HepG2 (cell line): ENCODE results near the gene HSP90AB1. TPM values are rescaled to one million over a fixed set of nuclear protein-coding genes. Genes with fewer than 3 reads are reported as not detected.

Experiments used
- BATF2 ChIP-seq: sonication (generic); formaldehyde crosslinking; IDR thresholded peaks from 2 replicates; pipeline ENCODE4 v1.8.0; 2022; ENCODE audit warnings: mild to moderate bottlenecking, missing genetic modification reagents, moderate library complexity
- CBFB ChIP-seq: sonication (generic); formaldehyde crosslinking; IDR thresholded peaks from 2 replicates; pipeline ENCODE4 v1.4.0; 2020; ENCODE audit warnings: missing genetic modification reagents
- DNMT1 ChIP-seq: sonication (generic); formaldehyde crosslinking; IDR thresholded peaks from 2 replicates; pipeline ENCODE4 v1.5.1; 2020; ENCODE audit warnings: mild to moderate bottlenecking, missing genetic modification reagents
- E2F5 ChIP-seq: sonication (generic); formaldehyde crosslinking; conservative IDR thresholded peaks from 2 replicates; pipeline ENCODE4 v1.4.0; 2020; ENCODE audit warnings: missing genetic modification reagents
- FIP1L1 ChIP-seq: fragments of 200-400 bp; formaldehyde crosslinking; IDR thresholded peaks from 2 replicates; pipeline ENCODE4 v1.6.1; 2018; ENCODE audit warnings: low read depth, mild to moderate bottlenecking, low read length, moderate library complexity, borderline replicate concordance; ENCODE audit not compliant: insufficient read depth
- FOXK2 ChIP-seq: fragments of 450-650 bp; IDR thresholded peaks from 2 replicates; pipeline ENCODE4 v1.6.1; 2016
- HOXD1 ChIP-seq: sonication (generic); formaldehyde crosslinking; IDR thresholded peaks from 2 replicates; pipeline ENCODE4 v1.5.0; 2020; ENCODE audit warnings: missing genetic modification reagents
- ISL2 ChIP-seq: sonication (generic); formaldehyde crosslinking; IDR thresholded peaks from 2 replicates; pipeline ENCODE4 v1.5.0; 2020; ENCODE audit warnings: missing genetic modification reagents
- JUND ChIP-seq: sonication (generic); formaldehyde crosslinking; IDR thresholded peaks from 2 replicates; pipeline ENCODE4 v1.8.0; 2022; ENCODE audit warnings: mild to moderate bottlenecking, missing genetic modification reagents
- KLF15 ChIP-seq: sonication (generic); formaldehyde crosslinking; IDR thresholded peaks from 2 replicates; pipeline ENCODE4 v1.8.1; 2023; ENCODE audit warnings: borderline replicate concordance, mild to moderate bottlenecking, inconsistent platforms, missing genetic modification reagents, mixed read lengths
- LRRFIP1 ChIP-seq: sonication (generic); formaldehyde crosslinking; conservative IDR thresholded peaks from 2 replicates; pipeline ENCODE4 v1.4.0; 2020; ENCODE audit warnings: missing genetic modification reagents
- MATR3 ChIP-seq: sonication (generic); formaldehyde crosslinking; IDR thresholded peaks from 2 replicates; pipeline ENCODE4 v1.4.0; 2020; ENCODE audit warnings: missing genetic modification reagents
- MED8 ChIP-seq: sonication (generic); formaldehyde crosslinking; IDR thresholded peaks from 2 replicates; pipeline ENCODE4 v1.8.1; 2023; ENCODE audit warnings: mild to moderate bottlenecking, missing genetic modification reagents; ENCODE audit not compliant: insufficient replicate concordance
- NR2C2 ChIP-seq: sonication (generic); formaldehyde crosslinking; IDR thresholded peaks from 2 replicates; pipeline ENCODE4 v1.4.0; 2020; ENCODE audit warnings: missing genetic modification reagents, mild to moderate bottlenecking, moderate library complexity, borderline replicate concordance
- POLR2A ChIP-seq, 2 experiments: IDR thresholded peaks; 2 replicates each; pipeline ENCODE4 v1.6.1; 2011; ENCODE audit warnings: low read depth in 2 of 2, low read length in 2 of 2, mild to moderate bottlenecking in 1 of 2, moderate library complexity in 1 of 2; ENCODE audit not compliant: insufficient read depth in 1 of 2
- SIX1 ChIP-seq: sonication (generic); formaldehyde crosslinking; IDR thresholded peaks from 2 replicates; pipeline ENCODE4 v1.4.0; 2020; ENCODE audit warnings: missing genetic modification reagents, borderline replicate concordance
- SRSF4 ChIP-seq: fragments of 200-400 bp; formaldehyde crosslinking; IDR thresholded peaks from one replicate; pipeline ENCODE4 v1.6.1; 2018; ENCODE audit warnings: mild to moderate bottlenecking, low read depth, low read length, moderate library complexity; ENCODE audit not compliant: poor library complexity, severe bottlenecking
- TCF7L2 ChIP-seq: IDR thresholded peaks from 2 replicates; pipeline ENCODE4 v1.6.1; 2011; ENCODE audit warnings: mild to moderate bottlenecking, low read depth, low read length, moderate library complexity
- THAP11 ChIP-seq: IDR thresholded peaks from 2 replicates; pipeline ENCODE4 v1.6.1; 2016; ENCODE audit warnings: missing biosample characterization, missing genetic modification reagents
- TIGD3 ChIP-seq: sonication (generic); formaldehyde crosslinking; IDR thresholded peaks from 2 replicates; pipeline ENCODE4 v1.5.1; 2020; ENCODE audit warnings: mild to moderate bottlenecking, missing genetic modification reagents, borderline replicate concordance
- ZFP62 ChIP-seq: sonication (generic); formaldehyde crosslinking; IDR thresholded peaks from 2 replicates; pipeline ENCODE4 v1.4.0; 2020; ENCODE audit warnings: missing genetic modification reagents
- ZNF33A ChIP-seq: sonication (generic); formaldehyde crosslinking; IDR thresholded peaks from 2 replicates; pipeline ENCODE4 v1.5.1; 2020; ENCODE audit warnings: missing genetic modification reagents, mild to moderate bottlenecking, moderate library complexity, borderline replicate concordance
- ZNF780A ChIP-seq: sonication (generic); formaldehyde crosslinking; IDR thresholded peaks from 2 replicates; pipeline ENCODE4 v1.8.0; 2022; ENCODE audit warnings: mild to moderate bottlenecking, missing genetic modification reagents, moderate library complexity
- ZNF83 ChIP-seq: sonication (generic); formaldehyde crosslinking; IDR thresholded peaks from 2 replicates; pipeline ENCODE4 v1.4.0; 2020; ENCODE audit warnings: missing genetic modification reagents, mild to moderate bottlenecking, borderline replicate concordance
- ZSCAN22 ChIP-seq: sonication (generic); formaldehyde crosslinking; IDR thresholded peaks from 2 replicates; pipeline ENCODE4 v1.4.0; 2020; ENCODE audit warnings: mild to moderate bottlenecking, missing genetic modification reagents
- polyA plus RNA-seq, 8 experiments: library from polyadenylated mRNA; depleted of rRNA in 3 of 8; stranded (reverse) in 7 of 8; unstranded in 1 of 8; fragments of >200 nt; fragmentation: Illumina TruSeq in 4 of 8; extraction: Trizol in 4 of 8; gene quantifications; 2 replicates each; pipeline versions ENCODE4 v1.2.1 to v1.2.3, GENCODE V29; 2011 to 2016; ENCODE audit warnings: low read depth in 4 of 8, missing spikeins in 1 of 8, mixed read lengths in 1 of 8; ENCODE audit not compliant: insufficient read depth in 1 of 8
- total RNA-seq, 5 experiments: library from RNA; depleted of rRNA; stranded (reverse); fragments of >200 nt; fragmentation: Illumina TruSeq; extraction: Trizol; gene quantifications; 2 replicates each; pipeline ENCODE4 v1.2.3, GENCODE V29; 2016; ENCODE audit warnings: low read depth in 1 of 5

The HSP90AB1 gene
- total and polyA plus RNA-seq, 2 of the 13 experiments (the other 11 are each of a cell fraction or from before 2014, with no cell fraction given): 1,325 to 1,472 TPM

GRCh38 chr6:44257025-44257752 lies 10.3 kb downstream of the HSP90AB1 start, which contains the start of gene SLC35B2 (continued):
- no peak for TF ChIP-seq TIGD3 (CRISPR knock-in tag)
- TF ChIP-seq NR2C2 (CRISPR knock-in tag): peak; percentile 79; the same call in 1 of the 2 replicates
- peak in 1 of 2 experiments; percentile 70; a peak in 2 of 4 replicates for TF ChIP-seq POLR2A (IDR thresholded peaks at IDR 0.05; ENCODE audit: insufficient read depth in 1 of 2, low read depth in 2 of 2, low read length in 2 of 2)
- no peak for TF ChIP-seq ZSCAN22
- TF ChIP-seq MED8 (CRISPR knock-in tag): no peak
- TF ChIP-seq TCF7L2: no peak
- TF ChIP-seq BATF2: peak; percentile 85
- TF ChIP-seq LRRFIP1 (CRISPR knock-in tag): no peak; the same call in 1 of the 2 replicates
- no peak for TF ChIP-seq FOXK2
- no peak; the same call in 1 of the 2 replicates for TF ChIP-seq ZNF83 (CRISPR knock-in tag)
- TF ChIP-seq CBFB: peak; percentile 62; the same call in 1 of the 2 replicates
- TF ChIP-seq DNMT1 (CRISPR knock-in tag): no peak; the same call in 1 of the 2 replicates
- TF ChIP-seq MATR3 (CRISPR knock-in tag): no peak
- peak; percentile 82; the same call in 1 of the 2 replicates for TF ChIP-seq HOXD1 (CRISPR knock-in tag)
- 0 out of 2 replicates have a peak, but pooled peaks have one; percentile 83 for TF ChIP-seq KLF15
- TF ChIP-seq SRSF4: no peak
- peak; percentile 69; the same call in 1 of the 2 replicates for TF ChIP-seq E2F5 (CRISPR knock-in tag)
- peak; percentile 73 for TF ChIP-seq THAP11
- TF ChIP-seq ZNF780A (CRISPR knock-in tag): no peak
- TF ChIP-seq SIX1 (CRISPR knock-in tag): peak; percentile 50; the same call in 1 of the 2 replicates
- no peak for TF ChIP-seq FIP1L1
- TF ChIP-seq JUND (CRISPR knock-in tag): no peak; the same call in 1 of the 2 replicates
- peak; percentile 75; the same call in 1 of the 2 replicates for TF ChIP-seq ISL2
- no peak for TF ChIP-seq ZFP62 (CRISPR knock-in tag)
- peak; percentile 58; the same call in 1 of the 2 replicates for TF ChIP-seq ZNF33A (CRISPR knock-in tag)
